GDM1 (cell line): Measurements from ENCODE around the gene CCDC92B.

Experiments used
- DNase-seq: peaks from one replicate; lab custom pipeline; 2025; lab: John Stamatoyannopoulos, UW

The CCDC92B gene

GRCh38 chr17:2778489-2778888, 29.0 kb upstream of the CCDC92B start:
- DNase-seq: no peak

- no peak for DNase-seq
These were observed 27.9 kb upstream of the CCDC92B start for GRCh38 chr17:2777242-2777867.

GRCh38 chr17:2776589-2777241, 27.3 kb upstream of the CCDC92B start:
- no peak for DNase-seq

GRCh38 chr17:2775206-2775605, 25.8 kb upstream of the CCDC92B start:
- DNase-seq: no peak

GRCh38 chr17:2770129-2770528, 20.7 kb upstream of the CCDC92B start:
- DNase-seq: no peak

- no peak for DNase-seq
These were observed 9.4 kb upstream of the CCDC92B start for GRCh38 chr17:2758870-2759269.

GRCh38 chr17:2755891-2756724, 6.7 kb upstream of the CCDC92B start:
- no peak for DNase-seq

- no peak for DNase-seq
These were observed 2.0 kb upstream of the CCDC92B start for GRCh38 chr17:2751491-2751890.

- DNase-seq: no peak
These were observed 1.3 kb upstream of the CCDC92B start for GRCh38 chr17:2750721-2751120.

GRCh38 chr17:2749784-2750181, 331 bp upstream of the CCDC92B start:
- peak; percentile 62 for DNase-seq

GRCh38 chr17:2745317-2746037, 4.0 kb downstream of the CCDC92B start:
- DNase-seq: no peak

GRCh38 chr17:2737693-2738092, 11.8 kb downstream of the CCDC92B start:
- no peak for DNase-seq

- DNase-seq: no peak
These were observed 12.5 kb downstream of the CCDC92B start for GRCh38 chr17:2736956-2737355.

GRCh38 chr17:2735896-2736295, 13.6 kb downstream of the CCDC92B start:
- no peak for DNase-seq

- no peak for DNase-seq
These were observed 14.5 kb downstream of the CCDC92B start for GRCh38 chr17:2734939-2735338.

GRCh38 chr17:2731807-2732206, 17.6 kb downstream of the CCDC92B start:
- DNase-seq: no peak

- no peak for DNase-seq
These were observed 18.6 kb downstream of the CCDC92B start for GRCh38 chr17:2730764-2731353.

GRCh38 chr17:2724784-2725164, 24.7 kb downstream of the CCDC92B start:
- no peak for DNase-seq

GRCh38 chr17:2723997-2724783, 25.3 kb downstream of the CCDC92B start:
- no peak for DNase-seq

GRCh38 chr17:2723505-2723996, 25.9 kb downstream of the CCDC92B start:
- no peak for DNase-seq

- DNase-seq: no peak
These were observed 26.8 kb downstream of the CCDC92B start for GRCh38 chr17:2722611-2723010.
